Hepatic stellate cell (primary cell): Measurements from ENCODE around the gene FAM184A.

ENCODE experiments used
- DNase-seq: peaks from one replicate; pipeline ENCODE4 v3.0.0; 2011; ENCODE audit warnings: low spot score

Gene FAM184A

GRCh38 chr6:118913161-118913560 lies 165.3 kb downstream of the FAM184A start:
- DNase-seq: no peak

- DNase-seq: no peak
Measured at GRCh38 chr6:118912646-118913045, 165.8 kb downstream of the FAM184A start.
